Esophagus muscularis mucosa (tissue), 4 donors: Measurements from ENCODE around the gene PLPP4. TPM values are rescaled to one million over a fixed set of nuclear protein-coding genes. Genes with fewer than 3 reads are reported as not detected.

Source experiments
- DNase-seq: peaks from one replicate; pipeline ENCODE4 v3.0.0-alpha.2; 2017; ENCODE audit errors: extremely low spot score
- H3K27ac ChIP-seq, 4 donors: fragments of 200-600 bp; sonication (generic); replicated peaks in 1 of 4; 1 replicate in 3 of 4; 2 replicates in 1 of 4; pipeline ENCODE4 v1.5.1; 2016 to 2019; ENCODE audit warnings: mild to moderate bottlenecking in 1 of 4
- H3K27me3 ChIP-seq, 4 donors: fragments of 200-600 bp; sonication (generic); one replicate each; pipeline versions ENCODE4 v1.5.1 to v1.6.0; 2016 to 2019
- H3K36me3 ChIP-seq, 4 donors: fragments of 200-600 bp; sonication (generic); one replicate each; pipeline ENCODE4 v1.5.1; 2016 to 2019
- H3K4me1 ChIP-seq, 4 donors: fragments of 200-600 bp; sonication (generic); one replicate each; pipeline ENCODE4 v1.5.1; 2016 to 2019
- H3K4me3 ChIP-seq, 4 donors: fragments of 200-600 bp; sonication (generic); 1 replicate in 2 of 4; 2 replicates in 2 of 4; pipeline ENCODE4 v1.5.1; 2016 to 2019; ENCODE audit warnings: mild to moderate bottlenecking in 4 of 4, moderate library complexity in 1 of 4
- H3K9me3 ChIP-seq, 4 donors: fragments of 200-600 bp; sonication (generic); 1 replicate in 3 of 4; 2 replicates in 1 of 4; pipeline ENCODE4 v1.5.1; 2016 to 2019
- EP300 ChIP-seq: sonication (generic); formaldehyde crosslinking; IDR thresholded peaks from one replicate; pipeline ENCODE4 v1.6.1; 2017; ENCODE audit warnings: antibody characterized with exemption
- POLR2A ChIP-seq: fragments of 450-650 bp; IDR thresholded peaks from one replicate; pipeline ENCODE4 v1.6.1; 2017; ENCODE audit warnings: antibody characterized with exemption, moderate library complexity, mild to moderate bottlenecking, low read depth
- POLR2AphosphoS5 ChIP-seq, 2 donors: sonication (generic); formaldehyde crosslinking; IDR thresholded peaks; one replicate each; pipeline ENCODE4 v1.6.1; 2017; ENCODE audit warnings: antibody characterized with exemption in 2 of 2
- WGBS: methylation state at CpG from one replicate; pipeline ENCODE4 v1.1.5; 2018; 5-methylcytosine and 5-hydroxymethylcytosine counted together
- intact Hi-C: fragments of 100-400 bp; cut with DNase I; formaldehyde crosslinking; loops from one replicate; pipeline ENCODE4 v1.15.1; 2023
- total RNA-seq, 4 donors: library from RNA; depleted of rRNA; stranded (reverse); fragments of >200 nt; gene quantifications; one replicate each; pipeline versions ENCODE4 v1.1.0 to v1.2.1, GENCODE V29; 2016
- TF ChIP-seq, protein P1 (sequence below), 3 experiments: fragments of 200-600 bp in 2 of 3; fragments of 450-650 bp in 1 of 3; sonication (generic) in 2 of 3; IDR thresholded peaks; one replicate each; pipeline ENCODE4 v1.5.1; 2017 to 2019; ENCODE audit warnings: antibody characterized with exemption in 3 of 3, mild to moderate bottlenecking in 2 of 3, moderate library complexity in 1 of 3

Gene PLPP4
- total RNA-seq, 4 donors from 2014 or later = 0.84 to 2.1 (median 1.3) TPM

- DNase-seq = peak; percentile 84
- no peak overlapping the region for H3K27ac ChIP-seq
- WGBS = 88% methylated on average over 3 of the region's 3 CpGs
- TF ChIP-seq POLR2A = no peak
- intact Hi-C loops = no loop called here
- no peaks in the 10 kb centered on the region for H3K36me3 ChIP-seq
- peaks cover 6 to 22% (median 21%) of the 10 kb centered on the region in 4 donors for H3K4me1 ChIP-seq
- peaks cover 0 to 29% (median 14%) of the 10 kb centered on the region in 4 donors for H3K27me3 ChIP-seq
- H3K4me3 ChIP-seq = no peak overlapping the region
- H3K9me3 ChIP-seq = no peaks in the 10 kb centered on the region
These were observed 3.1 kb upstream of the PLPP4 start for GRCh38 chr10:120453886-120454285.

GRCh38 chr10:120455004-120455403 lies 2.0 kb upstream of the PLPP4 start:
- Histone ChIP-seq H3K27me3 (peaks cover 0 to 40% (median 19%) of the 10 kb centered on the region in 4 donors), H3K36me3 (no peaks in the 10 kb centered on the region), H3K27ac (no peak overlapping the region), H3K4me1 (peaks cover 6 to 22% (median 21%) of the 10 kb centered on the region in 4 donors), H3K9me3 (no peaks in the 10 kb centered on the region), H3K4me3 (no peak overlapping the region)
- intact Hi-C loops = no loop called here
- TF ChIP-seq EP300 (no peak), POLR2A (no peak), POLR2AphosphoS5 (IDR thresholded peaks at IDR 0.05) (no peak)
- TF ChIP-seq, protein P1, sequence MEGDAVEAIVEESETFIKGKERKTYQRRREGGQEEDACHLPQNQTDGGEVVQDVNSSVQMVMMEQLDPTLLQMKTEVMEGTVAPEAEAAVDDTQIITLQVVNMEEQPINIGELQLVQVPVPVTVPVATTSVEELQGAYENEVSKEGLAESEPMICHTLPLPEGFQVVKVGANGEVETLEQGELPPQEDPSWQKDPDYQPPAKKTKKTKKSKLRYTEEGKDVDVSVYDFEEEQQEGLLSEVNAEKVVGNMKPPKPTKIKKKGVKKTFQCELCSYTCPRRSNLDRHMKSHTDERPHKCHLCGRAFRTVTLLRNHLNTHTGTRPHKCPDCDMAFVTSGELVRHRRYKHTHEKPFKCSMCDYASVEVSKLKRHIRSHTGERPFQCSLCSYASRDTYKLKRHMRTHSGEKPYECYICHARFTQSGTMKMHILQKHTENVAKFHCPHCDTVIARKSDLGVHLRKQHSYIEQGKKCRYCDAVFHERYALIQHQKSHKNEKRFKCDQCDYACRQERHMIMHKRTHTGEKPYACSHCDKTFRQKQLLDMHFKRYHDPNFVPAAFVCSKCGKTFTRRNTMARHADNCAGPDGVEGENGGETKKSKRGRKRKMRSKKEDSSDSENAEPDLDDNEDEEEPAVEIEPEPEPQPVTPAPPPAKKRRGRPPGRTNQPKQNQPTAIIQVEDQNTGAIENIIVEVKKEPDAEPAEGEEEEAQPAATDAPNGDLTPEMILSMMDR (IDR thresholded peaks at IDR 0.05) = no peak
- peak; percentile 83 for DNase-seq
- 75% methylated on average over 7 of the region's 7 CpGs for WGBS

DNA sequence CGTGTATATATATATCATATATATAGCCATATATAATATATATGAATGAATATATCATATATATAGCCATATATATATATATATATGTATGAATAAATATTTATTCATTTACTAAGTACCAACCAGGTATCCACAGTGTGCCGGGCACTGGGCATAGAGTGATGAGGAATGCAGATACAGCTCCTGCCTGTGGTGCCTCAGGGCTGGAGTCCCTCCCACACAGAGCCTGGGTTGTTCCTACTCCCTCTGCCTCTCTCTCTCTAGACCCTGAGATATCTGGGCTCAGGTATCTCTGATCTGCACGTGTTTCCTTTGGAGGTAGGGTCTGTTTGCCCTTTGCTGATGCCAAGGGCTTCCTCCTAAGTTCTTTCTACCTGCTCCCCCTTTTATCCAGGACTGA lies 1.4 kb upstream of the PLPP4 start:
- no peak overlapping the region for H3K4me3 ChIP-seq
- H3K27ac ChIP-seq = no peak overlapping the region
- H3K36me3 ChIP-seq = no peaks in the 10 kb centered on the region
- H3K27me3 ChIP-seq = peaks cover 0 to 46% (median 19%) of the 10 kb centered on the region in 4 donors
- intact Hi-C loops = no loop called here
- H3K9me3 ChIP-seq = no peaks in the 10 kb centered on the region
- peaks cover 6 to 22% (median 21%) of the 10 kb centered on the region in 4 donors for H3K4me1 ChIP-seq
- peak; percentile 70 for DNase-seq
- 76% methylated on average over 3 of the region's 3 CpGs for WGBS
- TF ChIP-seq EP300 (no peak), POLR2AphosphoS5 (IDR thresholded peaks at IDR 0.05) (no peak), POLR2A (no peak)
- TF ChIP-seq, protein P1 (IDR thresholded peaks at IDR 0.05) = no peak

DNA sequence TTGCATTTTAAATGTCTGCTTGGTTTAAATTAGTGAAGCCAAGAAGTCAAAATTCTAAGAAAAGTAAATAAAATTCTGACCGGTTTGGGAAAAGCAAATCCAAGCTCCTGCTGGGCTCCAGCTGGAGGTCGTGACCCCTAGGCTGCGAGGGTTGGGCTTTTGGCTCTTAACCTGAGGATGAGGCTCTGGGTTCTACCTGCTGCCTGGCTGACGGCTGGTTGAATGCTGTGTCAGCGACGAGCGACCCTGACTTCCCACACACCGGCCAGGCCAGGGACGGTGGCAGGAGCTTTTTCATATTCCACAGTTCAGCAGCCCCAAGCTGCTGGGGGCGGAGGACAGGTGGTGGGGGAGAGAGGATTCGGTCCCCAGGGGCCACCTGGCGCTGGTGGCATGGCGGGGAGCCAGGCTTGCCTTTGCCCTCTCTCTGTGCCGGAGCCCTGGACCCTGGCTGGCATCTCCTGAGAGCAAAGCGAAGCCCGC lies 843 bp upstream of the PLPP4 start:
- DNase-seq = no peak
- peak overlapping the region; percentile 52 to 64 (median 54) for H3K4me3 ChIP-seq
- H3K36me3 ChIP-seq = no peaks in the 10 kb centered on the region
- no peak overlapping the region for H3K27ac ChIP-seq
- intact Hi-C loops = no loop called here
- peaks cover 6 to 22% (median 21%) of the 10 kb centered on the region in 4 donors for H3K4me1 ChIP-seq
- 7% methylated on average over 16 of the region's 16 CpGs for WGBS
- no peaks in the 10 kb centered on the region for H3K9me3 ChIP-seq
- TF ChIP-seq EP300 (no peak), POLR2AphosphoS5 (IDR thresholded peaks at IDR 0.05) (no peak), POLR2A (no peak)
- TF ChIP-seq, protein P1 (IDR thresholded peaks at IDR 0.05) = no peak
- peaks cover 0 to 52% (median 19%) of the 10 kb centered on the region in 4 donors for H3K27me3 ChIP-seq

- no peak for TF ChIP-seq EP300
- TF ChIP-seq POLR2AphosphoS5 (IDR thresholded peaks at IDR 0.05) = no peak
- TF ChIP-seq POLR2A = no peak
- TF ChIP-seq, protein P1 (IDR thresholded peaks at IDR 0.05) = no peak
- 35% methylated on average over 17 of the region's 52 CpGs for WGBS
- Histone ChIP-seq H3K27me3 (peaks cover 0 to 66% (median 19%) of the 10 kb centered on the region in 4 donors), H3K36me3 (no peaks in the 10 kb centered on the region), H3K9me3 (no peaks in the 10 kb centered on the region), H3K4me3 (peak overlapping the region; percentile 52 to 64 (median 54)), H3K4me1 (peaks cover 6 to 22% (median 21%) of the 10 kb centered on the region in 4 donors), H3K27ac (no peak overlapping the region)
- DNase-seq = peak; percentile 62
- intact Hi-C loops = no loop called here
These were observed 575 bp downstream of the PLPP4 start for GRCh38 chr10:120457431-120458172.
